GM10266 (cell line): ENCODE data around the gene GPR42.
"Not testable (repeated sequence)": the region's sequence is repeated elsewhere in the genome, so short reads cannot be mapped to it uniquely, and the experiment has no call there.

ENCODE experiments used
- DNase-seq: peaks from one replicate; pipeline ENCODE4 v3.0.0; 2012; ENCODE audit errors: extremely low spot score
- TF ChIP-seq, protein P1 (sequence below): IDR thresholded peaks from 2 replicates; pipeline ENCODE4 v1.5.1; 2012; ENCODE audit warnings: mild to moderate bottlenecking, low read depth; ENCODE audit not compliant: control insufficient read depth, insufficient read depth; ENCODE audit errors: missing control alignments

The GPR42 gene

GRCh38 chr19:35377656-35378055, 6.8 kb downstream of the GPR42 start:
- no peak for DNase-seq
- TF ChIP-seq, protein P1, sequence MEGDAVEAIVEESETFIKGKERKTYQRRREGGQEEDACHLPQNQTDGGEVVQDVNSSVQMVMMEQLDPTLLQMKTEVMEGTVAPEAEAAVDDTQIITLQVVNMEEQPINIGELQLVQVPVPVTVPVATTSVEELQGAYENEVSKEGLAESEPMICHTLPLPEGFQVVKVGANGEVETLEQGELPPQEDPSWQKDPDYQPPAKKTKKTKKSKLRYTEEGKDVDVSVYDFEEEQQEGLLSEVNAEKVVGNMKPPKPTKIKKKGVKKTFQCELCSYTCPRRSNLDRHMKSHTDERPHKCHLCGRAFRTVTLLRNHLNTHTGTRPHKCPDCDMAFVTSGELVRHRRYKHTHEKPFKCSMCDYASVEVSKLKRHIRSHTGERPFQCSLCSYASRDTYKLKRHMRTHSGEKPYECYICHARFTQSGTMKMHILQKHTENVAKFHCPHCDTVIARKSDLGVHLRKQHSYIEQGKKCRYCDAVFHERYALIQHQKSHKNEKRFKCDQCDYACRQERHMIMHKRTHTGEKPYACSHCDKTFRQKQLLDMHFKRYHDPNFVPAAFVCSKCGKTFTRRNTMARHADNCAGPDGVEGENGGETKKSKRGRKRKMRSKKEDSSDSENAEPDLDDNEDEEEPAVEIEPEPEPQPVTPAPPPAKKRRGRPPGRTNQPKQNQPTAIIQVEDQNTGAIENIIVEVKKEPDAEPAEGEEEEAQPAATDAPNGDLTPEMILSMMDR, result no peak

DNA sequence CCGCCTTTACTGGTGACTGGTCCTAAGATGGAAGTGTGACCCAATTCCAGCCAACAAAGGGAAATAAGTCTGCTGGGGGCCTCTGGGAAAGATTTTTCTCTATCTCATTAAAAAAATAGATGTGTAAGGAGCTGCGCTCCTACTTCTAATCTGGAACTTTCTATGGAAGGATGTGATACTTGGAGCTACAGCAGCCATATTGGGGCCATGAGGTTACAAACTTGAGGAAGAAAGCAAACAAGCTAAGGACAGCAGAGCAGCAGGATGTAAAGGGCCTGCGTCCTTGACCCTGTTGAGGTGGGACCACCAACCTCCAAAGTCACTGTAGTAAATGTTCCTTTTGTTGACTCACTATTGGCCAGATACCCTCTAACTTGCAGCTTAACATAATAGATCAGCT, 7.5 kb downstream of the GPR42 start:
- TF ChIP-seq, protein P1, result no peak
- DNase-seq, result no peak

DNA sequence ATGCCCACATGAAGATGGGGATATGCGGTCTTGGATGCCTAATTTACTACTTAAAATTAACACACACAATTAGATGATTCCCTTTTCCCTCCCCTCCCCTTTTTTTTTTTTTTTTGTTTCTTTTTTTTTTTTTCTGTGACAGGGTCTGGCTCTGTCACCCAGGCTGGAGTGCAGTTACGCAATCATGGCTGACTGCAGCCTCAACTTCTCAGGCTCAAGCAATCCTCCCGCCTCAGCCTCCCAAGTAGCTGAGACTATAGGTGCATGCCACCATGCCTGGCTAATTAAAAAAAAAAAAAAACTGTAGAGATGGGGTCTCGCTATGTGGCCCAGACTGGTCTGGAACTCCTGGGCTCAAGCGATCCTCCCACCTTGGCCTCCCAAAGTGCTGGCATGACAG, 8.7 kb downstream of the GPR42 start:
- DNase-seq, result not testable (repeated sequence)

DNA sequence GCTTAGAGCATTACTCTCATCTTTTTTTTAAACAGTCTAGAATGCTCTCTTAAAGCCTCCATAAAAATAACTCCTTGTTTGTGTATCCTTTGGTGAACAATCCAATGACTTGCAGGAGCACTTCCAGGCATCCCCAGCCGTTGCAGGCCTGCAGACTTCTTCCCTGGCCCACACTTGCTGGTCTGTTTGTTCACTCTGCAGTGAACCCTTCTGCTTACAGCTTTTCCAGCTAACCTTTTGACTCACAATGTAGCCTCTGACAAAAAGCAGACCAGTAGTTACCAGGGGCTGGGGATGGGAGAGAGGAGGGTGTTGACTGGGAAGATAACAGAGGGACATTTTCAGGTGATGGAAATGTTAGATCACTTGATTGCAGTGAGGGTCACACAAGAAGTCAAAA, 9.1 kb downstream of the GPR42 start:
- DNase-seq, result no peak
- TF ChIP-seq, protein P1, result no peak

DNA sequence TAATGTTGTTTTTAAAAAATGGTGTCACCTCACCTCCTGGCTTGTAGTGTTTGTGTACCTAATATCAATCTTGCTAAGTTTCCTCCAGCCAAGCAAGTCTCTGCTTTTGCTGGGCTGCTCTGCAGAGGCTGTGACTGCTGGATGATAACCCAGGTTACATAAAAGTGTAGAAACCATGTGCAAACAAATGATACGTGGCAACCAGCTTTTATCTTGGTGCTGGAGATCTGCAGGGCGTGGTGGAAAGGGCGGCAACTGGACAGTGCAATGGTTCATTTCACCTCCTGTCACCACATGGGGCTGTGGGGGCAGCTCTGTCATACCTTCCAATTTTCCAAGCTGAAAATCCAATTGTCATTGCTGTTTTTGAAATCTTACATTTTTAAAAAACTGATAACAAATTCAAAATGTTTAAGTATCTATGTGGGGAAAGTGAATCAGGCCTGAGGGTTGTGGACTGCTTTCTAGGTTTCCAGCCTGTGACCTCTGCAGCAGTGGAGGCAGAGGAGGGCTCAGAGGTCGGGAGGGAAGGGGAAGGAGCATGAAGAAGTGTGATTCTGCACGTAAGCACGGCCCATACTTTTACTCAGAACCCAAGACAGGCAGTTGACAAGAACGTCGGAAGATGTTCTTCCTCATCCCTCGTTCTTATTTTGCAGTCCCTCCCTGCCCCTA, 9.7 kb downstream of the GPR42 start:
- DNase-seq, result no peak
- TF ChIP-seq, protein P1, result no peak

DNA sequence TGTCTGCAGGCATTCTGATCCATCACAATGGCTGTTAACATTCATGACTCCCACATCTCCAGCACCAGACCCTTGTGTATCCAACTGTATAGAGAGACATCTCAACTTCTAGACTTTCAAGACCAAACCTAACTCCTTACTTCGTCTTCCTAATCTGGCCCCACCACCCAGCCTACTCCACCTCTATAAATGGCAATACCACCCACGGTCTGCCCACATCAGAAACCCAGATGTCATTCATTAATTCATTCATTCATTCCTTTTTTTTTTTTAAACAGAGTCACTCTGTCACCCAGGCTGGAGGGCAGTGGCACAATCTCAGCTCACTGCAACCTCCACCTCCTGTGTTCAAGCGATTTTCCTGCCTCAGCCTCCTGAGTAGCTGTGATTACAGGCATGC, 10.4 kb downstream of the GPR42 start:
- TF ChIP-seq, protein P1, result no peak
- no peak for DNase-seq

GRCh38 chr19:35381926-35382325, 11.1 kb downstream of the GPR42 start:
- no peak for DNase-seq
- TF ChIP-seq, protein P1, result no peak

- DNase-seq, result no peak
- TF ChIP-seq, protein P1, result no peak
Measured at GRCh38 chr19:35383536-35383935, 12.7 kb downstream of the GPR42 start.
